A549 (cell line): Measurements from ENCODE around the gene DOCK11.

Experiments used
- CTCF ChIP-seq: fragments of >200 bp; sonication (Bioruptor Twin); formaldehyde crosslinking; IDR thresholded peaks from 3 replicates; pipeline ENCODE4 v1.5.1; 2016
- HOXA7 ChIP-seq: fragments of 250-450 bp; sonication (Bioruptor Pico); IDR thresholded peaks from 2 replicates; pipeline ENCODE4 v1.5.0; 2020; ENCODE audit warnings: mild to moderate bottlenecking, moderate library complexity
- KDM1A ChIP-seq: fragments of 200-600 bp; sonication (generic); IDR thresholded peaks from 2 replicates; pipeline ENCODE4 v1.6.1; 2016; ENCODE audit warnings: low read depth, mild to moderate bottlenecking
- NFE2L2 ChIP-seq: fragments of 150-350 bp; conservative IDR thresholded peaks from 2 replicates; pipeline ENCODE4 v1.6.1; 2014; ENCODE audit warnings: low read length
- PBX3 ChIP-seq: IDR thresholded peaks from 2 replicates; pipeline ENCODE4 v1.6.1; 2012
- REST ChIP-seq: fragments of 200-600 bp; sonication (generic); IDR thresholded peaks from 2 replicates; pipeline ENCODE4 v1.6.1; 2016; ENCODE audit warnings: antibody characterized with exemption, mild to moderate bottlenecking, moderate library complexity

- TF ChIP-seq NFE2L2 (no peak), CTCF (no peak), KDM1A (no peak), REST (no peak), HOXA7 (CRISPR knock-in tag) (no peak), PBX3 (no peak)
Observed at GRCh38 chrX:118679290-118679689, 183.7 kb downstream of the DOCK11 start.
